Activated naive CD8-positive, alpha-beta T cell treated with anti-CD3 and anti-CD28 coated beads for 36 hours (primary cell): Measurements from ENCODE around the gene TMEM221. TPM values are rescaled to one million over a fixed set of nuclear protein-coding genes. Genes with fewer than 3 reads are reported as not detected.
"Not testable (repeated sequence)": the region's sequence is repeated elsewhere in the genome, so short reads cannot be mapped to it uniquely, and the experiment has no call there.

Experiments used
- DNase-seq: peaks from one replicate; pipeline ENCODE4 v3.0.0; 2021
- H3K27ac Mint-ChIP-seq: one replicate; pipeline ENCODE4 v1.8.0; 2022; ENCODE audit warnings: mild to moderate bottlenecking, moderate library complexity, mixed read lengths
- H3K27me3 Mint-ChIP-seq: one replicate; pipeline ENCODE4 v1.8.0; 2022; ENCODE audit warnings: mild to moderate bottlenecking, mixed read lengths
- H3K36me3 Mint-ChIP-seq: one replicate; pipeline ENCODE4 v1.8.0; 2021; ENCODE audit warnings: mild to moderate bottlenecking, mixed read lengths
- H3K4me1 Mint-ChIP-seq: one replicate; pipeline ENCODE4 v1.8.0; 2021; ENCODE audit warnings: mixed read lengths
- H3K4me3 Mint-ChIP-seq: one replicate; pipeline ENCODE4 v1.8.0; 2022; ENCODE audit warnings: mild to moderate bottlenecking, moderate library complexity, mixed read lengths
- H3K9me3 Mint-ChIP-seq: one replicate; pipeline ENCODE4 v1.8.0; 2022; ENCODE audit warnings: mixed read lengths
- total RNA-seq, 2 experiments: library from RNA; stranded (reverse); gene quantifications; one replicate each; pipeline ENCODE4 v1.2.3, GENCODE V29; 2021

The TMEM221 gene
- total RNA-seq, 2 experiments from 2014 or later = not detected

- Mint-ChIP-seq H3K4me1 (peaks cover 3% of the 10 kb centered on the region), H3K4me3 (no peak overlapping the region), H3K27ac (no peak overlapping the region), H3K27me3 (no peaks in the 10 kb centered on the region), H3K36me3 (no peaks in the 10 kb centered on the region), H3K9me3 (no peaks in the 10 kb centered on the region)
- no peak for DNase-seq
These were observed 34.6 kb upstream of the TMEM221 start for GRCh38 chr19:17482877-17483604.

GRCh38 chr19:17481986-17482385 lies 33.5 kb upstream of the TMEM221 start:
- no peak overlapping the region for H3K27ac Mint-ChIP-seq
- H3K27me3 Mint-ChIP-seq = no peaks in the 10 kb centered on the region
- no peaks in the 10 kb centered on the region for H3K36me3 Mint-ChIP-seq
- no peak for DNase-seq
- no peaks in the 10 kb centered on the region for H3K4me1 Mint-ChIP-seq
- no peak overlapping the region for H3K4me3 Mint-ChIP-seq
- H3K9me3 Mint-ChIP-seq = no peaks in the 10 kb centered on the region

DNA sequence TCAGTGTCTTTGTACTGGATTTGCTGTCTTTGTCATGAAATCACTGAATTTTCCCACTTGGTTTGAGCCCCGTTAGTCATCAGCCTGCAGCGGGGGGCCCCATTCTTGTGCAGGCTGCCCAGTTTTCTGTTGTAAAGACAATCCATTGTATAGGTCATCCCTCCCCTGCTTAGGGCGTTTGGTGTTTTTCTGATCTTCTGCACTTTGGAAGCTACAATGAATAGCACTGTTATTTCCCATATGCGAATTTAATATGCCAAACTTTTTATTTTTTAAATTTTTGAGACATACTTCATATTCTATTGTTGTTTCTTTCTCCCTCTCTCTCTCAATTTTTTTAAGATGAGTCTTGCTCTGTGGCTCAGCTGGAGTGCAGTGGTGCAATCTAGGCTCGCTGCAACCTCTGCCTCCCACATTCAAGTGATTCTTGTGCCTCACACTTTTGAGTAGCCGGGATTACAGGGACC lies 30.9 kb upstream of the TMEM221 start:
- no peak for DNase-seq
- no peaks in the 10 kb centered on the region for H3K36me3 Mint-ChIP-seq
- no peak overlapping the region for H3K27ac Mint-ChIP-seq
- H3K4me1 Mint-ChIP-seq = no peaks in the 10 kb centered on the region
- H3K9me3 Mint-ChIP-seq = no peaks in the 10 kb centered on the region
- no peaks in the 10 kb centered on the region for H3K27me3 Mint-ChIP-seq
- no peak overlapping the region for H3K4me3 Mint-ChIP-seq

GRCh38 chr19:17475541-17476115 lies 27.2 kb upstream of the TMEM221 start:
- Mint-ChIP-seq H3K4me3 (no peak overlapping the region), H3K9me3 (no peaks in the 10 kb centered on the region), H3K4me1 (peaks cover 17% of the 10 kb centered on the region), H3K36me3 (no peaks in the 10 kb centered on the region), H3K27me3 (no peaks in the 10 kb centered on the region), H3K27ac (no peak overlapping the region)
- DNase-seq = no peak

- not testable (repeated sequence) for H3K4me3 Mint-ChIP-seq, H3K27ac Mint-ChIP-seq, DNase-seq, H3K36me3 Mint-ChIP-seq, H3K9me3 Mint-ChIP-seq, H3K27me3 Mint-ChIP-seq
- H3K4me1 Mint-ChIP-seq = peaks cover 17% of the 10 kb centered on the region
These were observed 26.6 kb upstream of the TMEM221 start for GRCh38 chr19:17475011-17475540.

DNA sequence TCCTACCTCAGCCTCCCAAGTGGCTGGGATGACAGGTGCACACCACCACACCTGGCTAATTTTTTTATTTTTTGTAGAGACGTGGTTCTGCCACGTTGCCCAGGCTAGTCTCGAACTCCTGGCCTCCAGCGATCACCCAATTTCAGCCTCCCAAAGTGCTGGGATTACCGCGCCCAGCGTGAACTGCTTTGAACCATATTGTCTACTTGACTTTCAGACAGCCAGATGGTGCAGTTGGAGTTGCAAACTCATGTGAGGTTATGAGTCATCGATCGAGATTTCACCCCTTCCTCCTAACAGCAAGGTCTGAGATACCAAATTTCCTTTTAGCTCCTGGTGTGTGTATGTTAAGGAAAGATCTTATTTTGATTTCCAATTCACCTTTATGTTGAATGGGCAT lies 24.6 kb upstream of the TMEM221 start:
- Mint-ChIP-seq H3K4me3 (no peak overlapping the region), H3K27ac (no peak overlapping the region), H3K36me3 (no peaks in the 10 kb centered on the region), H3K4me1 (peaks cover 29% of the 10 kb centered on the region), H3K9me3 (no peaks in the 10 kb centered on the region), H3K27me3 (no peaks in the 10 kb centered on the region)
- no peak for DNase-seq

GRCh38 chr19:17471410-17472125 lies 23.1 kb upstream of the TMEM221 start:
- Mint-ChIP-seq H3K36me3 (no peaks in the 10 kb centered on the region), H3K4me1 (peaks cover 29% of the 10 kb centered on the region), H3K27ac (no peak overlapping the region)

GRCh38 chr19:17470068-17470841 lies 21.8 kb upstream of the TMEM221 start, which contains the start of gene SLC27A1:
SLC27A1 (plus strand) TSS chr19:17470524; CDS start chr19:17470541, 17 bp downstream.
- H3K4me3 Mint-ChIP-seq = peak within 1 kb of the TSS; percentile 85
- peak within 1 kb of the TSS; percentile 87 for H3K27ac Mint-ChIP-seq
- H3K4me1 Mint-ChIP-seq = peaks cover 34% of the 10 kb centered on the region
- no peaks in the 10 kb centered on the region for H3K27me3 Mint-ChIP-seq
- no peaks in the 10 kb centered on the region for H3K36me3 Mint-ChIP-seq
- DNase-seq = peak; percentile 94
- no peaks in the 10 kb centered on the region for H3K9me3 Mint-ChIP-seq

More at GRCh38 chr19:17471410-17472125, 23.1 kb upstream of the TMEM221 start:
- Mint-ChIP-seq H3K27me3 (no peaks in the 10 kb centered on the region), H3K4me3 (peak overlapping the region; percentile 85), H3K9me3 (no peaks in the 10 kb centered on the region)
- no peak for DNase-seq

DNA sequence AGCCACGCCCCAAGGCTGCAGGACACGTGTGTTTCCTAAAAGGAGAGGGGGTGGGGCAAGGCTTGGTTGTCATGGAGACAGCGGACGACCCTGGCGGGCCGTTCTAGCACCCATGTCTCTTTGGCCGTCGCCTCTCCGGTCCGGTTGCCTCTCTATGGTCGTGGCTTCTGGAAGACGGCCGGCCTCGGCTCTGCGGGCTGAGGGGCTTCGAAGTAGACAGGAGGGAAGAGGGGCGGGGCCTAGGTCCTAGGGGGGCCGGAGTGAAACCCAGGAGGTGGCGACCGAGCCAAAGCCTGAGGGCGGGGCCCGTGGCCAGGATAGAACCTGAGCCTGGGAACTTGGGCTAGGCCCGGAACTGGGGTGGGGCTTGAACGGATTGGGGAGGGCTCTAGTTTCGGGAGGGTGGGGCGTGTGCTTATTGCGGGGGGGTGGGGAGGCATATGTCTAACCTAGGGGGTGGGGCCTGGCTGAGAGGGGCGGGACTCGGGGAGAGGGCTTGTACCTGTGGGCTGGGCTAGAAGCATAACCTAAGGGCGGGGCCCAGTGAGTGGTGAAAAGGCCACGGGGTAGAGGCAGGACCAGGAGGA lies 21.1 kb upstream of the TMEM221 start:
- H3K9me3 Mint-ChIP-seq = no peaks in the 10 kb centered on the region
- peak overlapping the region; percentile 87 for H3K27ac Mint-ChIP-seq
- peaks cover 34% of the 10 kb centered on the region for H3K4me1 Mint-ChIP-seq
- no peaks in the 10 kb centered on the region for H3K27me3 Mint-ChIP-seq
- DNase-seq = peak; percentile 82
- H3K36me3 Mint-ChIP-seq = no peaks in the 10 kb centered on the region
- H3K4me3 Mint-ChIP-seq = peak overlapping the region; percentile 85

DNA sequence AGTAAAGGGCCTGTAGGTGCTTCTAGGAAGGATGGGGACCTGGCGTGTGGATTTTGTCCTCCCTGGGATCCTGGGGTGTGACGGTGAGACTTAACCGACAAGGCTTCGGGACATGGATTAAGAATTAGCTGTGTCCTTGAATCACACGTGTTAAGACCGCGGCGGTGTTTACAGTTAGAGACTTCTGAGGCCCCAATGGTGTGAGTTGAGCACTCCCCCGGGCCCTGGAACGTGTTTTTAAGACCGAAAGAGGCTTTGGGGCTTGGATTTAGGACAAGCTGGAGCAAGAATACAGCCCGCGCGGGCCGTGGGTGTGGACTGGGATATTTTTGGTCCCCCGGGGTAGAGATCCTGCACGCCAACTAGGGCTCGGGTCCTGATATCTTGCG lies 20.6 kb upstream of the TMEM221 start:
- DNase-seq = no peak
- H3K36me3 Mint-ChIP-seq = no peaks in the 10 kb centered on the region
- peaks cover 34% of the 10 kb centered on the region for H3K4me1 Mint-ChIP-seq
- no peaks in the 10 kb centered on the region for H3K9me3 Mint-ChIP-seq
- no peaks in the 10 kb centered on the region for H3K27me3 Mint-ChIP-seq
- H3K4me3 Mint-ChIP-seq = peak overlapping the region; percentile 85
- H3K27ac Mint-ChIP-seq = peak overlapping the region; percentile 42

GRCh38 chr19:17468302-17469091 lies 20.0 kb upstream of the TMEM221 start:
- peak overlapping the region; percentile 85 for H3K4me3 Mint-ChIP-seq
- peak overlapping the region; percentile 42 for H3K27ac Mint-ChIP-seq
- H3K4me1 Mint-ChIP-seq = peaks cover 34% of the 10 kb centered on the region
- no peaks in the 10 kb centered on the region for H3K27me3 Mint-ChIP-seq
- H3K9me3 Mint-ChIP-seq = no peaks in the 10 kb centered on the region
- DNase-seq = no peak
- H3K36me3 Mint-ChIP-seq = no peaks in the 10 kb centered on the region

GRCh38 chr19:17467471-17468301 lies 19.2 kb upstream of the TMEM221 start:
- Mint-ChIP-seq H3K4me3 (no peak overlapping the region), H3K27ac (no peak overlapping the region)

DNA sequence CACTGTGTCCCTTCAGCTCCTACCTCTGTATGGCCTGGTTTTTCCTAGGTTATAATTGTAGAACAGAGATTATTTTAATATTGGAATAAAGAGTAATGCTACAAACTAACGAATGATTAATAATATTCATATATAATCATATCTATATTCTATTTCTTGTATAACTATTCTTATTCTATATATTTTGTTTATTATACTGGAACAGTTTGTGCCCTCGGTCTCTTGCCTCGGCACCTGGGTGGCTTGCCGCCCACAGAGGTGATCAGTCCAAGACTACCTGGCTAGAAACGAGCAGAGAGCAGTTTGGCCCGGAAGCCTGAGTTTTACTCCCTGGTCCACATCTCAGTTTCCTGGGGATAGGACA lies 18.0 kb upstream of the TMEM221 start:
- H3K27ac Mint-ChIP-seq = no peak overlapping the region
- H3K9me3 Mint-ChIP-seq = no peaks in the 10 kb centered on the region
- peaks cover 23% of the 10 kb centered on the region for H3K4me1 Mint-ChIP-seq
- H3K36me3 Mint-ChIP-seq = no peaks in the 10 kb centered on the region
- peaks cover under 1% of the 10 kb centered on the region for H3K27me3 Mint-ChIP-seq
- DNase-seq = no peak
- no peak overlapping the region for H3K4me3 Mint-ChIP-seq

More at GRCh38 chr19:17467471-17468301, 19.2 kb upstream of the TMEM221 start:
- Mint-ChIP-seq H3K9me3 (no peaks in the 10 kb centered on the region), H3K4me1 (peaks cover 26% of the 10 kb centered on the region), H3K36me3 (no peaks in the 10 kb centered on the region), H3K27me3 (no peaks in the 10 kb centered on the region)
- no peak for DNase-seq
